HFFc6 (cell line): Measurements from ENCODE around the gene PLCB3. TPM values are rescaled to one million over a fixed set of nuclear protein-coding genes. Genes with fewer than 3 reads are reported as not detected.

Experiments
- DNase-seq: peaks from one replicate; pipeline ENCODE4 v3.0.0-alpha.2; 2018
- H3K27ac Mint-ChIP-seq: 2 replicates; pipeline ENCODE4 v1.8.0; 2020; ENCODE audit warnings: mild to moderate bottlenecking, mixed read lengths
- H3K27me3 Mint-ChIP-seq: 2 replicates; pipeline ENCODE4 v1.8.0; 2021; ENCODE audit warnings: mild to moderate bottlenecking, moderate library complexity, mixed read lengths; ENCODE audit not compliant: insufficient read depth
- H3K36me3 Mint-ChIP-seq: 2 replicates; pipeline ENCODE4 v1.8.0; 2021; ENCODE audit warnings: low read depth, mixed read lengths
- H3K4me1 Mint-ChIP-seq: 2 replicates; pipeline ENCODE4 v1.8.0; 2020; ENCODE audit warnings: low read depth, mixed read lengths
- H3K4me3 Mint-ChIP-seq: 2 replicates; pipeline ENCODE4 v1.8.0; 2020; ENCODE audit warnings: mild to moderate bottlenecking, moderate library complexity, mixed read lengths
- H3K9me3 Mint-ChIP-seq: 2 replicates; pipeline ENCODE4 v1.8.0; 2020; ENCODE audit warnings: mild to moderate bottlenecking, mixed read lengths
- total RNA-seq, 6 experiments: library from RNA; stranded (reverse); fragmentation: NEBNext Ultra II Directional; extraction: Animal tissue kit (Norgen Biotek cat#: 25700); gene quantifications; 2 replicates in 1 of 6; 3 replicates in 5 of 6; pipeline ENCODE4 v1.2.3, GENCODE V29; 2021
- TF ChIP-seq, protein P1 (sequence below): fragments of 200-600 bp; sonication (generic); IDR thresholded peaks from 2 replicates; pipeline ENCODE4 v1.5.0; 2021; ENCODE audit warnings: antibody characterized with exemption, mild to moderate bottlenecking

Gene PLCB3
- total RNA-seq, 6 experiments from 2014 or later: 48.1 to 58.0 (median 51.8) TPM

GRCh38 chr11:64239662-64240434, 11.5 kb upstream of the PLCB3 start:
- Mint-ChIP-seq H3K27ac (peak overlapping the region; percentile 98), H3K9me3 (no peaks in the 10 kb centered on the region), H3K4me1 (peaks cover 37% of the 10 kb centered on the region), H3K36me3 (peaks cover 11% of the 10 kb centered on the region; the same call in 1 of the 2 replicates), H3K27me3 (peaks cover 1% of the 10 kb centered on the region; the same call in 1 of the 2 replicates), H3K4me3 (peak overlapping the region; percentile 90)
- TF ChIP-seq, protein P1, sequence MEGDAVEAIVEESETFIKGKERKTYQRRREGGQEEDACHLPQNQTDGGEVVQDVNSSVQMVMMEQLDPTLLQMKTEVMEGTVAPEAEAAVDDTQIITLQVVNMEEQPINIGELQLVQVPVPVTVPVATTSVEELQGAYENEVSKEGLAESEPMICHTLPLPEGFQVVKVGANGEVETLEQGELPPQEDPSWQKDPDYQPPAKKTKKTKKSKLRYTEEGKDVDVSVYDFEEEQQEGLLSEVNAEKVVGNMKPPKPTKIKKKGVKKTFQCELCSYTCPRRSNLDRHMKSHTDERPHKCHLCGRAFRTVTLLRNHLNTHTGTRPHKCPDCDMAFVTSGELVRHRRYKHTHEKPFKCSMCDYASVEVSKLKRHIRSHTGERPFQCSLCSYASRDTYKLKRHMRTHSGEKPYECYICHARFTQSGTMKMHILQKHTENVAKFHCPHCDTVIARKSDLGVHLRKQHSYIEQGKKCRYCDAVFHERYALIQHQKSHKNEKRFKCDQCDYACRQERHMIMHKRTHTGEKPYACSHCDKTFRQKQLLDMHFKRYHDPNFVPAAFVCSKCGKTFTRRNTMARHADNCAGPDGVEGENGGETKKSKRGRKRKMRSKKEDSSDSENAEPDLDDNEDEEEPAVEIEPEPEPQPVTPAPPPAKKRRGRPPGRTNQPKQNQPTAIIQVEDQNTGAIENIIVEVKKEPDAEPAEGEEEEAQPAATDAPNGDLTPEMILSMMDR: no peak
- no peak for DNase-seq

DNA sequence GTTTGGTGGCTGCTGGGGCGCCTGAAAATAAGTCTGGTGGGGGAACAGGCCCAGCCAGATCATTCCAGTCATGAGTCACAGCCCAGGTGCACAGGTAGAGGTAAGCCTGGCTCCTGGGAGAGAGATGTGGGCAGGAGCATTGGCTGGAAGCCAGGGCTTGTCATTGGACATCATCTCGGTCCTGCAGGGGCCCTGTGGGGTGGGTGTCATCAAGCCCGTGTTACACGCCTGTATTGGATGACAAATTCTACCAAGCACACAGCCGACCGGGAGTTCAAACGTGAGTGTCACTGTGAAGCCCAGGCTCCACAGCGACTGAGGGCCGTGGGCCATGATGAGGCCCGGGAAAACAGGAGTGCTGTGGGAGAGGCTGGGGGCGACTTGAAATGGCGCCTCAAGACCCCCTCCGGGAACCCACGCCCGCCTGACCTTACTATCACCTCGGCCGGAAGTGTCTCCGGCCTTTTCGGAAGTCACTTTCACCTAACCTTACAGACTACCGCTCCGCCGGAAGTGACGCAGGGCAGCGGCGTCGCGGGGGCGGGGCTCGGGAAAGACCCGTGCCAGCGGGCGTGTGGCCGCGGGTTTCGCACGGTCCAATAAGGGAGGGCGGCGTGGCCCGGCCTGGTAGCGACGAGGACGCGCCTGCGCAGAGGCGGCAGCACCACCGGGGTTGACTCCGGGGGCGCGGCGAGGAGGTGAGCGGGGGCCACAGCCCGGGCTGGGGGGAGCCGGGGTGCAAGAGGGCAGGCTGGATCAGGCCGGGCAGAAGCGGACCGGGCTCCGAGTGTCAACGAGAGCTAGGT, 10.7 kb upstream of the PLCB3 start, which contains the start of gene FKBP2:
Gene FKBP2 (plus strand): TSS at position 661 of the 806 bp plus-strand sequence. CDS start 1,293 bp downstream, outside the sequence.
- TF ChIP-seq, protein P1: no peak
- Mint-ChIP-seq H3K27me3 (peaks cover 1% of the 10 kb centered on the region; the same call in 1 of the 2 replicates), H3K36me3 (peaks cover 12% of the 10 kb centered on the region)

DNA sequence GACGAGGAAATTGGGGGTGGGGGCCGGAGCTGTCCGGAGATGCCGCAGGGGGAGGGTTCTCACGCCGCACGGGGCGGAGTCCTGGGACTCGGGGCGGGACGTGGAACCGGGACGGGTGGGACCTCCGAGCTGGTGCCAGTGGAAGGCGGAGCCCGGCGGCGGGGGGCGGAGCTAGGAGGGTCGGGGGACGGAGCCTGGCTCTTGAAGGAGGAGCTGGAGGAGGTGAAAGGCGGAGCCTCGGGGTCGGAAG, 10.2 kb upstream of the PLCB3 start:
- peaks cover 30% of the 10 kb centered on the region for H3K4me1 Mint-ChIP-seq
- peaks cover 16% of the 10 kb centered on the region for H3K36me3 Mint-ChIP-seq
- peak overlapping the region; percentile 90 for H3K4me3 Mint-ChIP-seq
- H3K27me3 Mint-ChIP-seq: peaks cover 3% of the 10 kb centered on the region
- TF ChIP-seq, protein P1: no peak
- DNase-seq: peak; percentile 99
- H3K9me3 Mint-ChIP-seq: no peaks in the 10 kb centered on the region
- H3K27ac Mint-ChIP-seq: peak overlapping the region; percentile 98

More for the DNA sequence above, 10.7 kb upstream of the PLCB3 start, which contains the start of gene FKBP2:
- H3K27ac Mint-ChIP-seq: peak within 1 kb of the TSS; percentile 98
- H3K4me1 Mint-ChIP-seq: peaks cover 31% of the 10 kb centered on the region
- H3K9me3 Mint-ChIP-seq: no peaks in the 10 kb centered on the region
- H3K4me3 Mint-ChIP-seq: peak within 1 kb of the TSS; percentile 90
- DNase-seq: peak; percentile 94

GRCh38 chr11:64241491-64242374, 9.6 kb upstream of the PLCB3 start:
- TF ChIP-seq, protein P1: peak; percentile 7; the same call in 1 of the 2 replicates
- H3K36me3 Mint-ChIP-seq: peaks cover 16% of the 10 kb centered on the region
- H3K27ac Mint-ChIP-seq: peak overlapping the region; percentile 98
- H3K4me3 Mint-ChIP-seq: peak overlapping the region; percentile 90
- no peaks in the 10 kb centered on the region for H3K9me3 Mint-ChIP-seq
- peaks cover 4% of the 10 kb centered on the region for H3K27me3 Mint-ChIP-seq
- no peak for DNase-seq
- H3K4me1 Mint-ChIP-seq: peaks cover 30% of the 10 kb centered on the region

DNA sequence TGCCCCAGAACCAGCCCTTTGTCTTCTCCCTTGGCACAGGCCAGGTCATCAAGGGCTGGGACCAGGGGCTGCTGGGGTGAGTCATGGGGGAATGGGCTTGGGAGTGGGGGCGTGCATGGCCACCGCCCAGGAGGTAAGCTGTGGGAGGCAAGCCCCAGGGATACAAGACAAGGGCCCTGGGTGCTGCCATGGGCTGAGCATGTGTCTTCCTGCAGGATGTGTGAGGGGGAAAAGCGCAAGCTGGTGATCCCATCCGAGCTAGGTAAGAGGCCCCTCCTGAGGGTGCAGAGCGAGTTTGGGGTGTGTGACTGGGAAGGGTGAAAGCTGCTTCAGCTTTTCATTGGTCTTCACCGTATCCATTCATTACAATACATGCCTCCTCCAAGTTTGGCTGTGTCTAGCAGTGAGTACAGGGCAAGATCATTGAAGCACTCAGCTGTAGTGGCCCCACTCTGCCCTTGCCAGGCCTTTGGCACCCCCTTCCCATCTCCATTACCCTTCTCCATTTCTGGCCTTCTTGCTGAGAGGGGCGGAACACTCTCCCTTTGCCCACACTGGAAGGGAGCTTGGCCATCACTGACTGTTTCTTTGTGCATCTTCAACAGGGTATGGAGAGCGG, 8.0 kb upstream of the PLCB3 start:
- Mint-ChIP-seq H3K4me1 (peaks cover 38% of the 10 kb centered on the region), H3K9me3 (no peaks in the 10 kb centered on the region), H3K36me3 (peaks cover 16% of the 10 kb centered on the region), H3K27ac (peak overlapping the region; percentile 70), H3K4me3 (peak overlapping the region; percentile 90), H3K27me3 (peaks cover 4% of the 10 kb centered on the region)
- no peak for DNase-seq
- TF ChIP-seq, protein P1: no peak
